PC-9 (cell line): ENCODE measurements around the gene BRAF. TPM values are rescaled to one million over a fixed set of nuclear protein-coding genes. Genes with fewer than 3 reads are reported as not detected.
"Not testable (repeated sequence)": the region's sequence is repeated elsewhere in the genome, so short reads cannot be mapped to it uniquely, and the experiment has no call there.

Experiments used
- BruUV-seq: library from RNA; stranded (reverse); fragments of 400-500 nt; replicated peaks from 2 replicates; lab custom pipeline; 2021; lab: Mats Ljungman, UMichigan
- CTCF ChIA-PET: fragments of 300-600 bp; sonication (Branson Sonifier 250); formaldehyde crosslinking; loops from one replicate; lab custom pipeline; 2022; ENCODE audit warnings: antibody characterized with exemption; lab: Charles Lee
- POLR2A ChIA-PET: fragments of 300-600 bp; sonication (Branson Sonifier 250); formaldehyde crosslinking; loops from one replicate; lab custom pipeline; 2022; ENCODE audit warnings: antibody characterized with exemption; ENCODE audit not compliant: unreplicated experiment; lab: Charles Lee
- DNase-seq, 2 experiments: peaks; one replicate each; pipeline versions ENCODE4 v3.0.0 to v3.0.0-alpha.2; 2015 to 2022; ENCODE audit warnings: mixed read lengths in 1 of 2
- H2AFZ ChIP-seq: fragments of 200-600 bp; sonication (generic); 2 replicates; pipeline ENCODE4 v1.8.1; 2017; ENCODE audit warnings: antibody characterized with exemption
- H3F3A ChIP-seq: fragments of 200-600 bp; sonication (generic); 2 replicates; pipeline ENCODE4 v1.8.1; 2017; ENCODE audit warnings: antibody characterized with exemption, mild to moderate bottlenecking, low read depth; ENCODE audit not compliant: insufficient read depth
- H3K27ac ChIP-seq: fragments of 200-600 bp; sonication (generic); 2 replicates; pipeline ENCODE4 v1.6.1; 2016; ENCODE audit warnings: mixed run types
- H3K27me3 ChIP-seq: fragments of 200-600 bp; sonication (generic); 2 replicates; pipeline ENCODE4 v1.6.1; 2016; ENCODE audit warnings: low read depth, mixed run types; ENCODE audit not compliant: insufficient read depth
- H3K36me3 ChIP-seq: fragments of 200-600 bp; sonication (generic); 2 replicates; pipeline ENCODE4 v1.6.1; 2016; ENCODE audit warnings: low read depth, mixed run types
- H3K4me1 ChIP-seq: fragments of 200-600 bp; sonication (generic); replicated peaks from 2 replicates; pipeline ENCODE4 v1.6.1; 2016; ENCODE audit warnings: mixed run types; ENCODE audit not compliant: insufficient read depth
- H3K4me2 ChIP-seq: fragments of 200-600 bp; sonication (generic); 2 replicates; pipeline ENCODE4 v1.6.1; 2017; ENCODE audit warnings: mixed run types
- H3K4me3 ChIP-seq: fragments of 200-600 bp; sonication (generic); 2 replicates; pipeline ENCODE4 v1.6.1; 2016; ENCODE audit warnings: mixed run types
- H3K79me2 ChIP-seq: fragments of 200-600 bp; sonication (generic); 2 replicates; pipeline ENCODE4 v1.6.1; 2017; ENCODE audit warnings: low read depth, mixed run types
- H3K9me2 ChIP-seq: fragments of 200-600 bp; sonication (generic); 2 replicates; pipeline ENCODE4 v1.8.1; 2017; ENCODE audit warnings: mild to moderate bottlenecking; ENCODE audit not compliant: insufficient read depth
- H3K9me3 ChIP-seq: fragments of 200-600 bp; sonication (generic); 2 replicates; pipeline ENCODE4 v1.8.1; 2016; ENCODE audit warnings: low read depth; ENCODE audit not compliant: insufficient read depth
- H4K20me1 ChIP-seq: fragments of 200-600 bp; sonication (generic); 2 replicates; pipeline ENCODE4 v1.8.1; 2017; ENCODE audit not compliant: insufficient read depth
- EZH2 ChIP-seq: fragments of 200-600 bp; sonication (generic); IDR thresholded peaks from 2 replicates; pipeline ENCODE4 v1.8.0; 2017; ENCODE audit warnings: antibody characterized with exemption, low read depth
- intact Hi-C: fragments of 100-400 bp; cut with micrococcal nuclease; formaldehyde crosslinking; loops from one replicate; pipeline ENCODE4 v1.10.0; 2022; ENCODE audit not compliant: unreplicated experiment
- total RNA-seq: library from RNA; stranded (reverse); gene quantifications from 2 replicates; pipeline ENCODE4 v1.2.3, GENCODE V29; 2021
- TF ChIP-seq, protein P1 (sequence below): fragments of 200-600 bp; sonication (generic); conservative IDR thresholded peaks from 2 replicates; pipeline ENCODE4 v1.6.1; 2017; ENCODE audit warnings: mixed run types, antibody characterized with exemption, mild to moderate bottlenecking, moderate library complexity

Gene BRAF
- total RNA-seq, 1 experiment from 2014 or later, result 56.9 TPM

DNA sequence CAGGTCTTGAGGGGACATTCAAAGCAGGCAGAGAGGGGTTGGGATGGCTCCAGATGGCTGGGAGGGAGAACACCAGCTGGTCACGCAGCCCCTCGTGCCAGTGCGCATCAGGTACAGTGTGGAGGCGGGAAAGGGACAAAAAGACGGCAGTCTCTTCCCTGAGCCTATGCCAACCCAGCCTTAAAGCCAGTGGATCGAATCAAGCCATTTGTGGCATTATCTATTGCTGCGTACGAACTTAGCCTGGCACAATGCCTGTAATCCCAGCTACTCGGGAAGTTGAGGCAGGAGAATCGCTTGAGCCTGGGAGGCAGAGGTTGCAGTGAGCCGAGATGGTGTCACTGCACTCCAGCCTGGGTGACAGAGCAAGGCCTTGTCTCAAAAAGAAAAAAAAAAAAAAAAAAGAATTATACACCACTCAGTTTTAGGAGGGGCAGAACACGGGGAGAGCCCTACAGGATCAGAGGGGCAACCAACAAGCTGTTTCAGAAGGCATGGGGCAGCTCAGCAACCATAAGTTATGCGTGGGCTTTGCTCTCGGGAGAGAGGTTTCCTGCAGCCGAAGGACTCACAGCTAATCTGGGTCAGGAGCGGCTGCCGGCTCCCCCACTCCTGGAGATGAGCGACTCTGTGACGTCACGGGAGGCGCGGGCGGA, 228.6 kb downstream of the BRAF start:
- Histone ChIP-seq H3K9me3 (no peaks in the 10 kb centered on the region), H3F3A (peaks cover 4% of the 10 kb centered on the region; the same call in 1 of the 2 replicates), H3K4me2 (peak overlapping the region; percentile 90), H3K79me2 (peaks cover 41% of the 10 kb centered on the region), H3K36me3 (0 out of 2 replicates have a peak, but pooled peaks cover 4% of the 10 kb centered on the region), H3K27me3 (no peaks in the 10 kb centered on the region), H3K27ac (peak overlapping the region; percentile 53), H3K9me2 (no peaks in the 10 kb centered on the region), H3K4me3 (peak overlapping the region; percentile 96), H2AFZ (peak overlapping the region; percentile 94), H3K4me1 (peaks cover 15% of the 10 kb centered on the region), H4K20me1 (peaks cover 3% of the 10 kb centered on the region; the same call in 1 of the 2 replicates)
- BruUV-seq, result TSS peak; percentile 79
- CTCF ChIA-PET, result interaction anchor here (0.6 to 0.7 kb wide), 3 partner anchors 27 to 178 kb away, joined by 4 to 13 read pairs (median 9); no protein-coding TSS in a partner anchor
- POLR2A ChIA-PET, result interaction anchor here (0.6 kb wide), 3 partner anchors 171 to 948 kb away, joined by 24 to 32 read pairs (median 28); no protein-coding TSS in a partner anchor
- peak in 1 of 2 experiments; percentile 86 for DNase-seq
- TF ChIP-seq, protein P1, sequence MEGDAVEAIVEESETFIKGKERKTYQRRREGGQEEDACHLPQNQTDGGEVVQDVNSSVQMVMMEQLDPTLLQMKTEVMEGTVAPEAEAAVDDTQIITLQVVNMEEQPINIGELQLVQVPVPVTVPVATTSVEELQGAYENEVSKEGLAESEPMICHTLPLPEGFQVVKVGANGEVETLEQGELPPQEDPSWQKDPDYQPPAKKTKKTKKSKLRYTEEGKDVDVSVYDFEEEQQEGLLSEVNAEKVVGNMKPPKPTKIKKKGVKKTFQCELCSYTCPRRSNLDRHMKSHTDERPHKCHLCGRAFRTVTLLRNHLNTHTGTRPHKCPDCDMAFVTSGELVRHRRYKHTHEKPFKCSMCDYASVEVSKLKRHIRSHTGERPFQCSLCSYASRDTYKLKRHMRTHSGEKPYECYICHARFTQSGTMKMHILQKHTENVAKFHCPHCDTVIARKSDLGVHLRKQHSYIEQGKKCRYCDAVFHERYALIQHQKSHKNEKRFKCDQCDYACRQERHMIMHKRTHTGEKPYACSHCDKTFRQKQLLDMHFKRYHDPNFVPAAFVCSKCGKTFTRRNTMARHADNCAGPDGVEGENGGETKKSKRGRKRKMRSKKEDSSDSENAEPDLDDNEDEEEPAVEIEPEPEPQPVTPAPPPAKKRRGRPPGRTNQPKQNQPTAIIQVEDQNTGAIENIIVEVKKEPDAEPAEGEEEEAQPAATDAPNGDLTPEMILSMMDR, result no peak
- TF ChIP-seq EZH2, result no peak
- intact Hi-C loops, result loop anchor here (1.0 to 2.0 kb wide), 2 partner anchors 23 to 178 kb away; partner anchors contain the start of gene ADCK2

DNA sequence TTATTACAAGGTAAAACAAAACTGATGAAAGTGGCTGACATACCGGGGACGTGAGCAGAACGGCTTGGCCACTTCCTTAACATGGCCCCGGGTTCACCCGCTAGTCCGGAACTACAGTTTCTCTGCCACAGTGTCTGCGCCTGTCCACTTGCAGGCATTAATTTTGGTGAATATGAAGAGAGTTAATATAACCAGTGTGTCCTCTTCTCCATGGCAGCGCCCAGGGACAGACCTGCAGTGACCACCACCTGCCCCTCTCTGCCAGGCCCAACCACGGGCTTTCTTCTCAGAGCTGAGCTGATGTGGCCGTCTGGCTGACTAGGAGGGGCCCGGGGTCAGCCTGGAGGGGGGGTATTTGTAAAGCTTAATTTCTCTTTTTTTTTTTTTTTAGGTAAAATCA, 229.3 kb downstream of the BRAF start:
- Histone ChIP-seq H3K4me1 (peaks cover 15% of the 10 kb centered on the region), H3K4me3 (no peak overlapping the region), H3K4me2 (no peak overlapping the region), H3K9me2 (no peaks in the 10 kb centered on the region), H3K9me3 (no peaks in the 10 kb centered on the region), H4K20me1 (no peaks in the 10 kb centered on the region), H3K36me3 (no peaks in the 10 kb centered on the region), H3K27ac (no peak overlapping the region), H3K27me3 (no peaks in the 10 kb centered on the region), H3F3A (peaks cover 4% of the 10 kb centered on the region; the same call in 1 of the 2 replicates), H2AFZ (no peak overlapping the region), H3K79me2 (peaks cover 33% of the 10 kb centered on the region)
- TF ChIP-seq, protein P1, result no peak
- TF ChIP-seq EZH2, result no peak
- no TSS peak for BruUV-seq
- CTCF ChIA-PET, result interaction anchor here (0.6 kb wide), 4 partner anchors 20 to 954 kb away, joined by 3 to 9 read pairs (median 5); no protein-coding TSS in a partner anchor
- POLR2A ChIA-PET, result no interaction called here
- intact Hi-C loops, result no loop called here
- no peak for DNase-seq

DNA sequence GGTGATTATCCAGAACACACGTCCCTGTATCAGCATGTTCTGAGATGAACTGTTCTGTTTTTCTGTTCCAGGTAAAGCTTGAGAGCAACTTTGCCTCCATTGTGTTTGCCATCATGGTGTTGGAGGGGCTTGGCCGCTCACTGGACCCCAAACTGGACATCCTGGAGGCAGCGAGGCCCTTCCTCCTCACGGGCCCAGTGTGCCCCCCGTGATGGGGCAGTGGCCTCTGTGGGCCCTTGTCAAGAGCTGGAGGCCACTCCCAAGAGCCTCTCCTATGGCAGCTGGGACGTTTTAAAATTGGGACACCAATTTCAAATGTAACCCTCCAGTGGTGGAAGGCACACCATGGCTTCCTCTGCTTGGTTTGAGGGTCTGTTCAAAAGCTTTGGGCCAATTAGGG, 230.1 kb downstream of the BRAF start:
- no peaks in the 10 kb centered on the region for H3K9me3 ChIP-seq
- H3K36me3 ChIP-seq, result no peaks in the 10 kb centered on the region
- peaks cover 4% of the 10 kb centered on the region; the same call in 1 of the 2 replicates for H3F3A ChIP-seq
- H3K4me1 ChIP-seq, result peaks cover 15% of the 10 kb centered on the region
- H3K27me3 ChIP-seq, result no peaks in the 10 kb centered on the region
- no peak overlapping the region for H3K4me2 ChIP-seq
- ChIA-PET CTCF (no interaction called here), POLR2A (no interaction called here)
- H3K79me2 ChIP-seq, result peaks cover 25% of the 10 kb centered on the region
- TF ChIP-seq EZH2, result no peak
- TF ChIP-seq, protein P1, result no peak
- BruUV-seq, result no TSS peak
- H3K4me3 ChIP-seq, result no peak overlapping the region
- no peaks in the 10 kb centered on the region for H3K9me2 ChIP-seq
- no peaks in the 10 kb centered on the region for H4K20me1 ChIP-seq
- DNase-seq, result no peak
- no peak overlapping the region for H2AFZ ChIP-seq
- intact Hi-C loops, result no loop called here
- H3K27ac ChIP-seq, result no peak overlapping the region

DNA sequence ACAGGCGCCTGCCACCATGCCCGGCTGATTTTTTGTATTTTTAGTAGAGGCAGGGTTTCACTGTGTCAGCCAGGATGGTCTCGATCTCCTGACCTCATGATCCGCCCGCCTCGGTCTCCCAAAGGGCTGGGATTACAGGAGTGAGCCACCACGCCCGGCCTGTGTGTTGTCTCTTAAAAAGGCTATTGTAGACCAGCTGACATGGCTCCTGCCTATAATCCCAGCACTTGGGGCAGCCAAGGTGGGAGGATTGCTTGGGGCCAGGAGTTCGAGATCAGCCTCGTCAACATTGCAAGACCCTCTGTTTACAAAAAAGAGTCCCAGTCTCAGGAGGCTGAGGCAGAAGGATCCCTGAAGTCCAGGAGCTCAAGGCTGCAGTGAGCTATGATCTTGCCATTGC, 230.9 kb downstream of the BRAF start:
- H3K4me3 ChIP-seq, H3K36me3 ChIP-seq, H3K4me2 ChIP-seq, CTCF ChIA-PET, H3K27ac ChIP-seq, H3K9me2 ChIP-seq, H4K20me1 ChIP-seq, DNase-seq, H2AFZ ChIP-seq, intact Hi-C loops, POLR2A ChIA-PET, H3K27me3 ChIP-seq, H3F3A ChIP-seq, BruUV-seq, H3K9me3 ChIP-seq: not testable (repeated sequence)
- peaks cover 15% of the 10 kb centered on the region for H3K4me1 ChIP-seq
- peaks cover 18% of the 10 kb centered on the region for H3K79me2 ChIP-seq
